ENCODE results near the gene GNB2. TPM values are rescaled to one million over a fixed set of nuclear protein-coding genes. Genes with fewer than 3 reads are reported as not detected.
"Not testable (repeated sequence)": the region's sequence is repeated elsewhere in the genome, so short reads cannot be mapped to it uniquely, and the experiment has no call there.

Gene GNB2
- total and polyA plus RNA-seq, 8 donors = 151 to 273 (median 200) TPM

- Histone ChIP-seq H3K4me3 (no peak overlapping the region), H3K27ac (no peak overlapping the region), H3K9me3 (no peaks in the 10 kb centered on the region), H3K4me1 (peaks cover 9 to 12% of the 10 kb centered on the region in 2 donors), H3K27me3 (no peaks in the 10 kb centered on the region), H3K36me3 (no peaks in the 10 kb centered on the region)
- intact Hi-C loops (cut with DNase I) = no loop called here
- ATAC-seq = no peak
- TF ChIP-seq CTCF (IDR thresholded peaks at IDR 0.05) = no peak
- no peak for DNase-seq
These were observed 36.9 kb downstream of the GNB2 start for GRCh38 chr7:100710452-100710851.

- Histone ChIP-seq H3K27me3 (no peaks in the 10 kb centered on the region), H3K9me3 (no peaks in the 10 kb centered on the region), H3K4me3 (no peak overlapping the region), H3K27ac (no peak overlapping the region), H3K4me1 (peaks cover 9 to 11% of the 10 kb centered on the region in 2 donors), H3K36me3 (no peaks in the 10 kb centered on the region)
- intact Hi-C loops (cut with DNase I) = no loop called here
- no peak for TF ChIP-seq CTCF (IDR thresholded peaks at IDR 0.05)
- no peak for ATAC-seq
- DNase-seq = peak in 2 of 4 donors; percentile 54 to 71
These were observed 37.8 kb downstream of the GNB2 start for GRCh38 chr7:100711369-100711768.

- Histone ChIP-seq H3K9me3 (peaks cover 0 to 8% of the 10 kb centered on the region in 2 donors), H3K4me3 (no peak overlapping the region), H3K27me3 (peaks cover under 1 to 8% of the 10 kb centered on the region in 2 donors), H3K4me1 (no peaks in the 10 kb centered on the region), H3K36me3 (no peaks in the 10 kb centered on the region), H3K27ac (no peak overlapping the region)
- intact Hi-C loops (cut with DNase I) = no loop called here
- DNase-seq = peak in 1 of 4 donors; percentile 37
- no peak for TF ChIP-seq CTCF (IDR thresholded peaks at IDR 0.05)
- no peak for ATAC-seq
These were observed 41.2 kb downstream of the GNB2 start for GRCh38 chr7:100714725-100715124.

GRCh38 chr7:100717073-100717472 lies 43.5 kb downstream of the GNB2 start:
- H3K36me3 ChIP-seq; H3K27ac ChIP-seq; ATAC-seq; H3K4me1 ChIP-seq; DNase-seq; H3K4me3 ChIP-seq; H3K9me3 ChIP-seq; intact Hi-C loops (cut with DNase I): not testable (repeated sequence)
- H3K27me3 ChIP-seq = peaks cover 19 to 31% of the 10 kb centered on the region in 2 donors

- Histone ChIP-seq H3K4me1 (no peaks in the 10 kb centered on the region), H3K9me3 (peaks cover 0 to 8% of the 10 kb centered on the region in 2 donors), H3K27ac (no peak overlapping the region), H3K27me3 (peaks cover 22 to 48% of the 10 kb centered on the region in 2 donors), H3K36me3 (no peaks in the 10 kb centered on the region), H3K4me3 (no peak overlapping the region)
- intact Hi-C loops (cut with DNase I) = no loop called here
- no peak for TF ChIP-seq CTCF (IDR thresholded peaks at IDR 0.05)
- DNase-seq = peak in 1 of 4 donors; percentile 18
- no peak for ATAC-seq
These were observed 46.2 kb downstream of the GNB2 start for GRCh38 chr7:100719523-100720278.

Data from left lung (tissue), 10 donors.